Measurements from ENCODE around the gene OPA3. TPM values are rescaled to one million over a fixed set of nuclear protein-coding genes. Genes with fewer than 3 reads are reported as not detected.

Gene OPA3
- total and polyA plus RNA-seq, 9 donors, result 2.0 to 16.6 (median 9.2) TPM

DNA sequence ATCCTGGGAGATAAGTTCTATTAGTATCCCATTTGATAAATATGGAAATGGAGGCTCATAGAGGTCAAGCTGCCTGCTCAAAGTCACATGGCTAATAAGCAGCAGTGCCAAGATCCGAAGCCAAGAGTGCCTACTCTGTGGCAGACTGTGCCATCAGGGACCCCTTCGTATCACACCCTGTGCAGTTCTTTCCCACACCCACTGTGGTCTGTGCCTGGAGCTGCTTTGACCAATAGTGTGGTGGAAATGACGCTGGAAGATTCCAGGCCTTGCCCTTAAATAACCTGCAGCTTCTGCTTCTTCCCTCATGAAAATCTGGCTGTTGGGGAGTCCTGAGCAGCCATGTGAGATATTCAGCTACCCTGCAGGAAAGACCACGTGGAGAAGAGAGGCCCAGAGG, 10.1 kb downstream of the OPA3 start:
- H3K27ac ChIP-seq, result no peak overlapping the region
- no peak for DNase-seq
- H3K4me3 ChIP-seq, result no peak overlapping the region
- TF ChIP-seq, protein P1, sequence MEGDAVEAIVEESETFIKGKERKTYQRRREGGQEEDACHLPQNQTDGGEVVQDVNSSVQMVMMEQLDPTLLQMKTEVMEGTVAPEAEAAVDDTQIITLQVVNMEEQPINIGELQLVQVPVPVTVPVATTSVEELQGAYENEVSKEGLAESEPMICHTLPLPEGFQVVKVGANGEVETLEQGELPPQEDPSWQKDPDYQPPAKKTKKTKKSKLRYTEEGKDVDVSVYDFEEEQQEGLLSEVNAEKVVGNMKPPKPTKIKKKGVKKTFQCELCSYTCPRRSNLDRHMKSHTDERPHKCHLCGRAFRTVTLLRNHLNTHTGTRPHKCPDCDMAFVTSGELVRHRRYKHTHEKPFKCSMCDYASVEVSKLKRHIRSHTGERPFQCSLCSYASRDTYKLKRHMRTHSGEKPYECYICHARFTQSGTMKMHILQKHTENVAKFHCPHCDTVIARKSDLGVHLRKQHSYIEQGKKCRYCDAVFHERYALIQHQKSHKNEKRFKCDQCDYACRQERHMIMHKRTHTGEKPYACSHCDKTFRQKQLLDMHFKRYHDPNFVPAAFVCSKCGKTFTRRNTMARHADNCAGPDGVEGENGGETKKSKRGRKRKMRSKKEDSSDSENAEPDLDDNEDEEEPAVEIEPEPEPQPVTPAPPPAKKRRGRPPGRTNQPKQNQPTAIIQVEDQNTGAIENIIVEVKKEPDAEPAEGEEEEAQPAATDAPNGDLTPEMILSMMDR (IDR thresholded peaks at IDR 0.05), result no peak
- no peak for TF ChIP-seq POLR2A (IDR thresholded peaks at IDR 0.05)
- TF ChIP-seq EP300 (IDR thresholded peaks at IDR 0.05), result no peak
- no peaks in the 10 kb centered on the region for H3K9me3 ChIP-seq
- intact Hi-C loops (cut with DNase I), result loop anchor here in 1 of 4 donors (10.0 kb wide), 1 partner anchor 50 kb away; no protein-coding TSS in a partner anchor
- H3K36me3 ChIP-seq, result no peaks in the 10 kb centered on the region
- H3K4me1 ChIP-seq (ENCODE audit: insufficient read depth), result peaks cover 5% of the 10 kb centered on the region
- 37 to 68% (median 51%) methylated on average over 4 of the region's 4 CpGs for WGBS, 3 donors
- no peaks in the 10 kb centered on the region for H3K27me3 ChIP-seq

GRCh38 chr19:45571457-45572220, 13.0 kb downstream of the OPA3 start:
- Histone ChIP-seq H3K36me3 (no peaks in the 10 kb centered on the region), H3K27ac (no peak overlapping the region), H3K27me3 (no peaks in the 10 kb centered on the region), H3K4me3 (no peak overlapping the region), H3K9me3 (no peaks in the 10 kb centered on the region), H3K4me1 (ENCODE audit: insufficient read depth) (no peaks in the 10 kb centered on the region)
- 83 to 86% (median 85%) methylated on average over 8 of the region's 8 CpGs for WGBS, 3 donors
- intact Hi-C loops (cut with DNase I), result loop anchor here in 1 of 4 donors (10.0 kb wide), 1 partner anchor 47 kb away; no protein-coding TSS in a partner anchor
- no peak for DNase-seq
- TF ChIP-seq POLR2A (IDR thresholded peaks at IDR 0.05) (no peak), EP300 (IDR thresholded peaks at IDR 0.05) (no peak)
- TF ChIP-seq, protein P1 (IDR thresholded peaks at IDR 0.05), result no peak

- Histone ChIP-seq H3K4me3 (no peak overlapping the region), H3K9me3 (no peaks in the 10 kb centered on the region), H3K36me3 (no peaks in the 10 kb centered on the region), H3K27me3 (no peaks in the 10 kb centered on the region), H3K4me1 (ENCODE audit: insufficient read depth) (no peaks in the 10 kb centered on the region), H3K27ac (no peak overlapping the region)
- WGBS, 3 donors, result 57 to 66% (median 60%) methylated on average over 15 of the region's 15 CpGs
- TF ChIP-seq, protein P1 (IDR thresholded peaks at IDR 0.05), result no peak
- TF ChIP-seq POLR2A (IDR thresholded peaks at IDR 0.05) (no peak), EP300 (IDR thresholded peaks at IDR 0.05) (no peak)
- no peak for DNase-seq
- intact Hi-C loops (cut with DNase I), result loop anchor here in 1 of 4 donors (10.0 kb wide), 1 partner anchor 45 kb away; no protein-coding TSS in a partner anchor
These were observed 14.8 kb downstream of the OPA3 start for GRCh38 chr19:45569619-45570421.

- intact Hi-C loops (cut with DNase I), result no loop called here
- Histone ChIP-seq H3K36me3 (no peaks in the 10 kb centered on the region), H3K27me3 (no peaks in the 10 kb centered on the region), H3K27ac (no peak overlapping the region), H3K9me3 (no peaks in the 10 kb centered on the region), H3K4me3 (no peak overlapping the region), H3K4me1 (ENCODE audit: insufficient read depth) (no peaks in the 10 kb centered on the region)
- 83 to 92% (median 92%) methylated on average over 3 of the region's 3 CpGs for WGBS, 3 donors
- DNase-seq, result no peak
- TF ChIP-seq POLR2A (IDR thresholded peaks at IDR 0.05) (no peak), EP300 (IDR thresholded peaks at IDR 0.05) (no peak)
- TF ChIP-seq, protein P1 (IDR thresholded peaks at IDR 0.05), result no peak
These were observed 15.9 kb downstream of the OPA3 start for GRCh38 chr19:45568732-45569131.

Measured in ovary (tissue), 9 donors.